ENCODE measurements around the gene ADCY10. TPM values are rescaled to one million over a fixed set of nuclear protein-coding genes. Genes with fewer than 3 reads are reported as not detected.
A peak's percentile ranks its signal among the peaks of the same experiment; 100 is the strongest.

The ADCY10 gene
- total and polyA plus RNA-seq, 2 of the 8 experiments (the other 6 are each of a cell fraction or from before 2014, with no cell fraction given) = 0.02 TPM; not detected in 1

GRCh38 chr1:167856711-167857418, 57.1 kb downstream of the ADCY10 start:
- Histone ChIP-seq H3K27me3 (replicated peaks in 1 of 4; ENCODE audit: control insufficient read depth in 3 of 4, extremely low read depth in 1 of 4, insufficient read depth in 3 of 4, low read length in 3 of 4) (no peaks in the 10 kb centered on the region), H2BK20ac (ENCODE audit: low read length) (no peak overlapping the region), H3K79me1 (ENCODE audit: low read depth, low read length) (no peaks in the 10 kb centered on the region), H3K4ac (replicated peaks; ENCODE audit: insufficient read length, low read depth, low read length) (no peak overlapping the region), H3K14ac (ENCODE audit: insufficient read length) (no peak overlapping the region), H3K9me3 (ENCODE audit: insufficient read depth in 2 of 2, low read depth in 1 of 2, low read length in 1 of 2) (peaks cover 8 to 11% of the 10 kb centered on the region in 2 experiments), H4K91ac (replicated peaks; ENCODE audit: insufficient read length, low read length) (no peak overlapping the region), H3K23me2 (ENCODE audit: low read depth, low read length) (no peaks in the 10 kb centered on the region; the same call in 1 of the 2 replicates), H2BK5ac (ENCODE audit: low read depth, low read length) (no peak overlapping the region), H3K18ac (ENCODE audit: extremely low read depth, low read length) (no peak overlapping the region), H3K27ac (ENCODE audit: low read depth, low read length) (no peak overlapping the region), H3K56ac (replicated peaks; ENCODE audit: insufficient read length, low read depth, low read length) (no peak overlapping the region), H4K5ac (ENCODE audit: insufficient read length, low read depth, low read length) (no peak overlapping the region), H3K4me1 (replicated peaks in 1 of 4; ENCODE audit: control insufficient read depth in 3 of 4, insufficient read depth in 4 of 4, low read length in 3 of 4) (peaks cover 0 to 13% (median 8%) of the 10 kb centered on the region in 4 experiments; a peak in 2 of 7 replicates), H2AFZ (ENCODE audit: low read length) (0 out of 2 replicates have a peak overlapping the region, but pooled peaks have one; percentile 45), H4K20me1 (replicated peaks in 1 of 2; ENCODE audit: control insufficient read depth in 1 of 2, insufficient read depth in 2 of 2, low read length in 2 of 2) (no peaks in the 10 kb centered on the region), H3K36me3 (ENCODE audit: control insufficient read depth in 2 of 4, insufficient read depth in 4 of 4, low read length in 3 of 4) (no peaks in the 10 kb centered on the region), H2BK120ac (replicated peaks; ENCODE audit: low read depth, low read length) (no peak overlapping the region), H2AK5ac (ENCODE audit: low read depth, low read length) (no peak overlapping the region), H2BK15ac (ENCODE audit: low read length) (no peak overlapping the region), H3K79me2 (ENCODE audit: control insufficient read depth in 1 of 2, insufficient read depth in 2 of 2, low read length in 2 of 2) (no peaks in the 10 kb centered on the region), H3K23ac (ENCODE audit: insufficient read length) (no peak overlapping the region), H4K8ac (ENCODE audit: extremely low read depth, insufficient read depth, low read length) (no peak overlapping the region), H3K4me3 (ENCODE audit: extremely low read depth in 1 of 4, insufficient read depth in 2 of 4, low read depth in 3 of 4, low read length in 4 of 4) (no peak overlapping the region), H2BK12ac (ENCODE audit: low read depth, low read length) (no peak overlapping the region), H3K9ac (replicated peaks in 1 of 4; ENCODE audit: extremely low read depth in 1 of 4, low read depth in 3 of 4, low read length in 3 of 4) (no peak overlapping the region), H3K4me2 (ENCODE audit: insufficient read depth in 1 of 2, low read depth in 2 of 2, low read length in 2 of 2) (no peak overlapping the region)
- POLR2A ChIA-PET (ENCODE audit: partially characterized antibody) = interaction anchor here (1.5 kb wide), 1 partner anchor 56 kb away, joined by 3 read pairs; no protein-coding TSS in a partner anchor
- WGBS, 2 experiments (ENCODE audit: extremely low coverage in 1 of 2, insufficient coverage in 1 of 2, insufficient read length in 1 of 2, insufficient replicate concordance in 2 of 2, low coverage in 1 of 2, low lambda C conversion rate in 2 of 2, missing lambda C conversion rate in 1 of 2) = 61% methylated on average over 7 of the region's 7 CpGs; no CpG with 5 or more reads in 1 of the 2 experiments
- FAIRE-seq (no peak), DNase-seq (ENCODE audit: low read depth in 1 of 2, low spot score in 2 of 2) (no peak)
- TF ChIP-seq TAF1 (IDR thresholded peaks at IDR 0.05; ENCODE audit: low read depth, low read length) = no peak
- TF ChIP-seq NRF1 (IDR thresholded peaks at IDR 0.05; ENCODE audit: low read depth, low read length) = no peak
- no peak for TF ChIP-seq CREB1 (IDR thresholded peaks at IDR 0.05)
- no peak for TF ChIP-seq POU5F1 (IDR thresholded peaks at IDR 0.05; ENCODE audit: low read depth, low read length)
- TF ChIP-seq SIRT6 (IDR thresholded peaks at IDR 0.05; ENCODE audit: low read length) = no peak
- TF ChIP-seq RNF2 (IDR thresholded peaks at IDR 0.05; ENCODE audit: borderline replicate concordance, low read depth, low read length, missing control alignments, poor library complexity, severe bottlenecking) = no peak
- CTCF ChIA-PET (ENCODE audit: partially characterized antibody) = interaction anchor here (0.6 to 1.1 kb wide), 4 partner anchors 11 to 214 kb away, joined by 3 to 4 read pairs (median 3); no protein-coding TSS in a partner anchor
